HG03095 (cell line): ENCODE results near the gene XYLT2.
A peak's percentile ranks its signal among the peaks of the same experiment; 100 is the strongest.
"Not testable (repeated sequence)": the region's sequence is repeated elsewhere in the genome, so short reads cannot be mapped to it uniquely, and the experiment has no call there.

Source experiments
- ATAC-seq: cut with Tn5 transposase; IDR thresholded peaks from one replicate; pipeline ENCODE4 v1.9.1; 2021; ENCODE audit warnings: moderate library complexity; ENCODE audit not compliant: unreplicated experiment

The XYLT2 gene

GRCh38 chr17:50345432-50346312, at the start of gene XYLT2:
Gene XYLT2 (plus strand): TSS chr17:50346126. CDS start chr17:50346141, 15 bp downstream.
- ATAC-seq: peak; percentile 65

- no peak for ATAC-seq
These were observed 48.5 kb upstream of the XYLT2 start for GRCh38 chr17:50297407-50297865.

GRCh38 chr17:50298018-50298417, 47.9 kb upstream of the XYLT2 start:
- ATAC-seq: no peak

- no peak for ATAC-seq
These were observed 46.1 kb upstream of the XYLT2 start for GRCh38 chr17:50299776-50300175.

GRCh38 chr17:50300824-50301223, 45.1 kb upstream of the XYLT2 start:
- not testable (repeated sequence) for ATAC-seq

GRCh38 chr17:50301891-50302584, 43.9 kb upstream of the XYLT2 start:
- no peak for ATAC-seq

- ATAC-seq: no peak
These were observed 42.9 kb upstream of the XYLT2 start for GRCh38 chr17:50303051-50303450.

- no peak for ATAC-seq
These were observed 42.3 kb upstream of the XYLT2 start for GRCh38 chr17:50303596-50303995.

GRCh38 chr17:50304781-50305404, 41.0 kb upstream of the XYLT2 start:
- ATAC-seq: no peak

- ATAC-seq: no peak
These were observed 38.3 kb upstream of the XYLT2 start for GRCh38 chr17:50307654-50308053.

GRCh38 chr17:50308666-50309065, 37.3 kb upstream of the XYLT2 start:
- ATAC-seq: no peak

GRCh38 chr17:50310455-50311111, 35.3 kb upstream of the XYLT2 start:
- ATAC-seq: no peak

GRCh38 chr17:50311112-50311460, 34.8 kb upstream of the XYLT2 start:
- ATAC-seq: no peak

GRCh38 chr17:50311483-50311882, 34.4 kb upstream of the XYLT2 start:
- ATAC-seq: no peak

GRCh38 chr17:50312308-50312707, 33.6 kb upstream of the XYLT2 start:
- ATAC-seq: no peak

- no peak for ATAC-seq
These were observed 31.4 kb upstream of the XYLT2 start for GRCh38 chr17:50314456-50315011.

- ATAC-seq: no peak
These were observed 29.8 kb upstream of the XYLT2 start for GRCh38 chr17:50316016-50316587.

GRCh38 chr17:50316660-50317059, 29.3 kb upstream of the XYLT2 start:
- ATAC-seq: not testable (repeated sequence)

GRCh38 chr17:50317121-50317520, 28.8 kb upstream of the XYLT2 start:
- no peak for ATAC-seq

GRCh38 chr17:50318501-50319285, 27.2 kb upstream of the XYLT2 start:
- no peak for ATAC-seq
